Smooth muscle cell (in vitro differentiated cells): ENCODE data around the gene CLIC2. TPM values are rescaled to one million over a fixed set of nuclear protein-coding genes. Genes with fewer than 3 reads are reported as not detected.
"Not testable (repeated sequence)": the region's sequence is repeated elsewhere in the genome, so short reads cannot be mapped to it uniquely, and the experiment has no call there.

Experiments used
- DNase-seq: peaks from one replicate; lab custom pipeline; 2025; ENCODE audit not compliant: unreplicated experiment; lab: John Stamatoyannopoulos, UW
- H2AFZ ChIP-seq: fragments of 200-600 bp; sonication (generic); 2 replicates; pipeline ENCODE4 v1.6.0; 2016; ENCODE audit warnings: antibody characterized with exemption, low read depth, mild to moderate bottlenecking
- H3F3A ChIP-seq: fragments of 200-600 bp; sonication (generic); 2 replicates; pipeline ENCODE4 v1.6.0; 2017; ENCODE audit warnings: antibody characterized with exemption, low read depth
- H3K27ac ChIP-seq: fragments of 200-600 bp; sonication (generic); 2 replicates; pipeline ENCODE4 v1.5.1; 2016; ENCODE audit warnings: low read depth, mild to moderate bottlenecking
- H3K27me3 ChIP-seq: fragments of 200-600 bp; sonication (generic); 2 replicates; pipeline ENCODE4 v1.6.1; 2016; ENCODE audit warnings: low read depth, mild to moderate bottlenecking
- H3K36me3 ChIP-seq: fragments of 200-600 bp; sonication (generic); 2 replicates; pipeline ENCODE4 v1.5.1; 2016; ENCODE audit warnings: low read depth
- H3K4me1 ChIP-seq: fragments of 200-600 bp; sonication (generic); 2 replicates; pipeline ENCODE4 v1.5.1; 2016; ENCODE audit warnings: low read depth
- H3K4me2 ChIP-seq: fragments of 200-600 bp; sonication (generic); 2 replicates; pipeline ENCODE4 v1.6.0; 2016; ENCODE audit warnings: mild to moderate bottlenecking
- H3K4me3 ChIP-seq: fragments of 200-600 bp; sonication (generic); 2 replicates; pipeline ENCODE4 v1.5.1; 2016; ENCODE audit warnings: mild to moderate bottlenecking
- H3K79me2 ChIP-seq: fragments of 200-600 bp; sonication (generic); 2 replicates; pipeline ENCODE4 v1.6.0; 2016; ENCODE audit warnings: low read depth, mild to moderate bottlenecking
- H3K9ac ChIP-seq: fragments of 200-600 bp; sonication (generic); 2 replicates; pipeline ENCODE4 v1.6.0; 2016; ENCODE audit warnings: low read depth
- H3K9me3 ChIP-seq: fragments of 200-600 bp; sonication (generic); replicated peaks from 2 replicates; pipeline ENCODE4 v1.5.1; 2016; ENCODE audit warnings: low read depth
- H4K20me1 ChIP-seq: fragments of 200-600 bp; sonication (generic); 2 replicates; pipeline ENCODE4 v1.6.0; 2016; ENCODE audit warnings: low read depth
- CTCF ChIP-seq: fragments of 200-600 bp; sonication (generic); IDR thresholded peaks from 2 replicates; pipeline ENCODE4 v1.5.1; 2017; ENCODE audit warnings: borderline replicate concordance, mild to moderate bottlenecking, antibody characterized with exemption; ENCODE audit not compliant: insufficient read depth, poor library complexity, severe bottlenecking
- WGBS: methylation state at CpG from one replicate; pipeline ENCODE4 v1.1.7; 2016; ENCODE audit warnings: low lambda C conversion rate; 5-methylcytosine and 5-hydroxymethylcytosine counted together
- polyA plus RNA-seq: library from polyadenylated mRNA; unstranded; fragments of >200 nt; fragmentation: Nextera tagmentation; extraction: Ambion mirVana; gene quantifications from 2 replicates; pipeline ENCODE4 v1.2.1, GENCODE V29; 2016
- total RNA-seq: library from RNA; depleted of rRNA; stranded (reverse); fragments of >200 nt; gene quantifications from 2 replicates; pipeline ENCODE4 v1.2.3, GENCODE V29; 2014

CLIC2 gene
- total RNA-seq (0.22 and 0.49 TPM in 2 replicates), polyA plus RNA-seq (0.25 and 0.33 TPM in 2 replicates)

DNA sequence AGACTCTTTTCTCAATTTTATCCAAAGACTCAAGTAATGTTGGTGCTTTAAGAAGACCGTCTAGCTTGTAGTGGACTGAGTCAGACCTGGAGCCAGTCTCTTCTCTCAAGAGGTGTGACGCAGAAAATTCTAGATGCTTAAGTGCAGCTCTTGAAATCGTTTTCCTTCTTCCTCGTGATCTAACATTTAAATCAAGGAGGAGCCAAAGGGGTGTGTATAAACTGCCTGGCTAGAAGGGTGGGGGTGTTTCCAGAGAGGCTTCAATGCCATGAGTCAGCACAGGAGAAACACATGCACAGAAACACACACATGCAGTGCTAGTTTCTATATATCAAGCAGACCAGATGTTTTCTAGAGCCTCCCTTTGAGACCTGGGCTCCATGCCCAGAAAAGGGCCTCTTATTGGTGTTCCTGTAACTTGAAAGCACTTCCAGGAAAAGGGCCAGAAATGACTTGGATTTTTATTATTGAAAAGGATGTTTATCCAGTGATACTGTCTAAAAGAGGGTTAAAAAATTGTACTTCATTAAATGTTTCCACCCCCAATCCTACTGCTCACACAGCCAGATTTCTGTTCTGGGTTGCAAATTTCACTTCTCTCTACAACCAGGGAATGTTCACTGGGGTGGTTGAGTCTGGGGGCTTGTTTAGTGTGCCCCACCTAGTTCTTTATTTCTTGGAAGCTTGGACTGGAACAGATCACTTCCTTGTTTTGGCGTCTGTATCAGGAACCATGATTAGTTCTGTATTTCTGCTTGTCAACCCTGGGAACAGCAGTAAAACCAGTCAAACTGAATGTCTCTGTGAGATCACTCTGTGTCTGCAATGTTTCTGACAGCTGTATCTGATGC lies at the start of gene CLIC2:
Gene CLIC2 (minus strand): TSS at position 129 of the 851 bp plus-strand sequence. CDS start 187 bp downstream, outside the sequence.
- Histone ChIP-seq H3K4me1 (no peaks in the 10 kb centered on the region), H4K20me1 (no peaks in the 10 kb centered on the region), H2AFZ (no peak within 1 kb of the TSS), H3K36me3 (no peaks in the 10 kb centered on the region), H3K27me3 (no peaks in the 10 kb centered on the region), H3F3A (no peaks in the 10 kb centered on the region), H3K9me3 (no peaks in the 10 kb centered on the region), H3K9ac (no peak within 1 kb of the TSS), H3K4me3 (no peak within 1 kb of the TSS), H3K27ac (no peak within 1 kb of the TSS), H3K79me2 (no peaks in the 10 kb centered on the region), H3K4me2 (no peak within 1 kb of the TSS)
- DNase-seq = no peak
- TF ChIP-seq CTCF = no peak
- 59% methylated on average over 5 of the region's 5 CpGs for WGBS

GRCh38 chrX:155382529-155382967 lies 48.1 kb upstream of the CLIC2 start:
- H3K4me1 ChIP-seq, DNase-seq, H3F3A ChIP-seq, H3K27ac ChIP-seq, H3K79me2 ChIP-seq, H3K9me3 ChIP-seq, H3K9ac ChIP-seq, H3K27me3 ChIP-seq, H4K20me1 ChIP-seq, H3K4me3 ChIP-seq, H2AFZ ChIP-seq, H3K4me2 ChIP-seq, H3K36me3 ChIP-seq: not testable (repeated sequence)
- no CpG with 5 or more reads among the region's 64 CpGs for WGBS

GRCh38 chrX:155381843-155382528 lies 47.6 kb upstream of the CLIC2 start, which contains the start of gene F8A2:
Gene F8A2, plus strand, starts transcription at chrX:155382095. Its CDS starts 20 bp downstream, at chrX:155382115.
- not testable (repeated sequence) for H3K9me3 ChIP-seq, H3K4me1 ChIP-seq, H4K20me1 ChIP-seq, H3K4me2 ChIP-seq, H3F3A ChIP-seq, H2AFZ ChIP-seq, H3K36me3 ChIP-seq, H3K27me3 ChIP-seq, H3K79me2 ChIP-seq, H3K27ac ChIP-seq, H3K9ac ChIP-seq, H3K4me3 ChIP-seq, DNase-seq
- WGBS = no CpG with 5 or more reads among the region's 90 CpGs

- not testable (repeated sequence) for H3K9ac ChIP-seq, H3K9me3 ChIP-seq, H4K20me1 ChIP-seq, H3K36me3 ChIP-seq, DNase-seq, H3K27ac ChIP-seq, H2AFZ ChIP-seq, H3F3A ChIP-seq, H3K79me2 ChIP-seq, H3K4me1 ChIP-seq, H3K4me3 ChIP-seq, H3K4me2 ChIP-seq, H3K27me3 ChIP-seq
- WGBS = no CpG with 5 or more reads among the region's 7 CpGs
Measured at GRCh38 chrX:155379802-155380201, 45.4 kb upstream of the CLIC2 start.

DNA sequence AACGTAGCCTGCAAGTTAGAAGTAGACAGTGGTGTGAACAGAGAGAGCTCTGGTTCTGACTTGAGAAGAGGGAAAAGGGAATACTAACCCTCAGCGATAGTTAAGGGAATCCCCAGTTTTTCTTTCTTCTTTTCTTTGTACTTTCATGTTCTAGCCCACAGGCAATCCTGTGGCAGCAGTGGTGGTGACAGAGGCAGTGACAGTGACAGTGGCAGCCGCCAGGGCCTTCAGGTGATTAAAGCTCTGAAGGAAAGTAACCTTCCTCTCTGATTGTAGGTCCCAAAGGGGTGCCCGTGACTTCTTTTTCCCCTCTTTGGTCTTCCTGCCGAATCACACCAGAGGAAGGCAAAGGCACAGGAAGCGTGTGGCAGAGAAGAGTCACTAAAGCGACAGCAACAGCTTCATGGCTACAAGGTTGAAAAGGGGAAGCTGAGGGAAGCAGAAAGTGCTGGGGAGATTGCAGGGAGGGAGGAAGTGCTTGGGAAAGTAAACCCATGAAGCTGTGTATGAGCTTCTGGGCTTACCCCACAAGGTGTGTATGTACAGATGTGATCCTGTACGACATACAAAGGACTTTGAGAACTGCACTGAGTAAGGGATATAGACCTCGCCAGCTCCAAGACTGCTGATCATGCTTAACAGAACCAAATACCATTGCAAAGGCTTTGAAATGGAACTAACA lies 39.5 kb upstream of the CLIC2 start:
- not testable (repeated sequence) for DNase-seq
- no CpG with 5 or more reads among the region's 9 CpGs for WGBS

GRCh38 chrX:155363712-155364111 lies 29.3 kb upstream of the CLIC2 start:
- not testable (repeated sequence) for H3K79me2 ChIP-seq, H3K36me3 ChIP-seq, DNase-seq, H3K4me1 ChIP-seq, H3K4me2 ChIP-seq, H3K9me3 ChIP-seq, H2AFZ ChIP-seq, H3K27ac ChIP-seq, H3K4me3 ChIP-seq, H3F3A ChIP-seq, H3K27me3 ChIP-seq, H3K9ac ChIP-seq, H4K20me1 ChIP-seq
- no CpG with 5 or more reads among the region's 7 CpGs for WGBS

More for the DNA sequence above, 39.5 kb upstream of the CLIC2 start:
- not testable (repeated sequence) for H4K20me1 ChIP-seq, H3K79me2 ChIP-seq, H2AFZ ChIP-seq, H3K27ac ChIP-seq, H3K4me3 ChIP-seq, H3K4me2 ChIP-seq, H3K9me3 ChIP-seq, H3K9ac ChIP-seq, H3F3A ChIP-seq, H3K27me3 ChIP-seq, H3K4me1 ChIP-seq, H3K36me3 ChIP-seq

GRCh38 chrX:155349448-155349847 lies 15.0 kb upstream of the CLIC2 start:
- not testable (repeated sequence) for H3K4me2 ChIP-seq, H3K9ac ChIP-seq, DNase-seq, H3K9me3 ChIP-seq, H3K4me3 ChIP-seq, H3K79me2 ChIP-seq, H2AFZ ChIP-seq, H3K36me3 ChIP-seq, H3F3A ChIP-seq, H3K27me3 ChIP-seq, H4K20me1 ChIP-seq, H3K4me1 ChIP-seq, H3K27ac ChIP-seq
- WGBS = no CpG with 5 or more reads among the region's 4 CpGs
